Breast epithelium (tissue), 4 donors: ENCODE data around the gene RTN4. TPM values are rescaled to one million over a fixed set of nuclear protein-coding genes. Genes with fewer than 3 reads are reported as not detected.
A peak's percentile ranks its signal among the peaks of the same experiment; 100 is the strongest.

Experiments used
- DNase-seq, 2 donors: peaks; one replicate each; pipeline ENCODE4 v3.0.0-alpha.2; 2019; ENCODE audit warnings: low spot score in 2 of 2
- H3K27ac ChIP-seq, 2 donors: fragments of 200-600 bp; sonication (generic) in 1 of 2; one replicate each; pipeline ENCODE4 v1.5.1; 2016 to 2019; ENCODE audit warnings: mild to moderate bottlenecking in 1 of 2
- H3K27me3 ChIP-seq, 2 donors: fragments of 200-600 bp; sonication (generic) in 1 of 2; one replicate each; pipeline versions ENCODE4 v1.5.1 to v1.6.0; 2017 to 2019; ENCODE audit warnings: control low read depth in 1 of 2, mild to moderate bottlenecking in 1 of 2
- H3K36me3 ChIP-seq: fragments of 200-600 bp; one replicate; pipeline ENCODE4 v1.5.1; 2019
- H3K4me1 ChIP-seq, 2 donors: fragments of 200-600 bp; sonication (generic); one replicate each; pipeline ENCODE4 v1.5.1; 2016 to 2019; ENCODE audit warnings: control low read depth in 1 of 2
- H3K4me3 ChIP-seq, 3 donors: fragments of 200-600 bp; sonication (generic); 1 replicate in 2 of 3; 2 replicates in 1 of 3; pipeline ENCODE4 v1.5.1; 2016 to 2019; ENCODE audit warnings: mild to moderate bottlenecking in 3 of 3, moderate library complexity in 2 of 3
- H3K9me3 ChIP-seq, 2 donors: fragments of 200-600 bp; sonication (generic) in 1 of 2; one replicate each; pipeline ENCODE4 v1.5.1; 2016 to 2019; ENCODE audit warnings: control low read depth in 1 of 2
- CTCF ChIP-seq, 3 donors: fragments of 450-650 bp; IDR thresholded peaks; one replicate each; pipeline ENCODE4 v1.5.1; 2016 to 2017; ENCODE audit warnings: antibody characterized with exemption in 3 of 3, mild to moderate bottlenecking in 3 of 3, moderate library complexity in 3 of 3
- POLR2A ChIP-seq: fragments of 450-650 bp; IDR thresholded peaks from one replicate; pipeline ENCODE4 v1.6.1; 2016; ENCODE audit warnings: antibody characterized with exemption, mild to moderate bottlenecking, moderate library complexity
- POLR2AphosphoS5 ChIP-seq, 3 donors: sonication (generic); formaldehyde crosslinking; IDR thresholded peaks; one replicate each; pipeline ENCODE4 v1.6.1; 2017; ENCODE audit warnings: antibody characterized with exemption in 3 of 3
- intact Hi-C: fragments of 100-400 bp; cut with DNase I; formaldehyde crosslinking; loops from one replicate; pipeline ENCODE4 v1.15.1; 2023; ENCODE audit warnings: low total_unique reads
- total RNA-seq, 3 donors: library from RNA; depleted of rRNA; stranded (reverse); fragments of >200 nt; gene quantifications; one replicate each; pipeline ENCODE4 v1.1.0, GENCODE V29; 2016

RTN4 gene
- total RNA-seq, 3 donors from 2014 or later = 188 to 419 (median 201) TPM

GRCh38 chr2:55045780-55046179 lies 4.5 kb downstream of the RTN4 start:
- H3K27ac ChIP-seq = peak overlapping the region; percentile 68 to 100
- H3K9me3 ChIP-seq = no peaks in the 10 kb centered on the region
- no peaks in the 10 kb centered on the region for H3K27me3 ChIP-seq
- TF ChIP-seq CTCF (IDR thresholded peaks at IDR 0.05) (no peak), POLR2A (no peak), POLR2AphosphoS5 (IDR thresholded peaks at IDR 0.05) (no peak)
- intact Hi-C loops = no loop called here
- H3K36me3 ChIP-seq = no peaks in the 10 kb centered on the region
- peak overlapping the region in 2 of 3 donors; percentile 4 to 88 for H3K4me3 ChIP-seq
- peaks cover 0 to 15% of the 10 kb centered on the region in 2 donors for H3K4me1 ChIP-seq
- no peak for DNase-seq

GRCh38 chr2:55043841-55044240 lies 6.4 kb downstream of the RTN4 start:
- H3K9me3 ChIP-seq = no peaks in the 10 kb centered on the region
- H3K4me1 ChIP-seq = peaks cover 0 to 15% of the 10 kb centered on the region in 2 donors
- H3K27ac ChIP-seq = no peak overlapping the region
- TF ChIP-seq CTCF (IDR thresholded peaks at IDR 0.05) (no peak), POLR2AphosphoS5 (IDR thresholded peaks at IDR 0.05) (no peak), POLR2A (no peak)
- intact Hi-C loops = no loop called here
- H3K27me3 ChIP-seq = no peaks in the 10 kb centered on the region
- H3K4me3 ChIP-seq = no peak overlapping the region
- DNase-seq = no peak
- no peaks in the 10 kb centered on the region for H3K36me3 ChIP-seq

- TF ChIP-seq CTCF (IDR thresholded peaks at IDR 0.05) (no peak), POLR2A (no peak), POLR2AphosphoS5 (IDR thresholded peaks at IDR 0.05) (no peak)
- H3K27me3 ChIP-seq = no peaks in the 10 kb centered on the region
- no peaks in the 10 kb centered on the region for H3K36me3 ChIP-seq
- intact Hi-C loops = no loop called here
- H3K9me3 ChIP-seq = peaks cover 0 to 6% of the 10 kb centered on the region in 2 donors
- H3K4me1 ChIP-seq = no peaks in the 10 kb centered on the region
- DNase-seq = no peak
- no peak overlapping the region for H3K4me3 ChIP-seq
- no peak overlapping the region for H3K27ac ChIP-seq
These were observed 11.8 kb downstream of the RTN4 start for GRCh38 chr2:55038428-55038827.

GRCh38 chr2:55035716-55036115 lies 14.5 kb downstream of the RTN4 start:
- intact Hi-C loops = no loop called here
- H3K27me3 ChIP-seq = no peaks in the 10 kb centered on the region
- H3K9me3 ChIP-seq = peaks cover 0 to 6% of the 10 kb centered on the region in 2 donors
- peaks cover 0 to 5% of the 10 kb centered on the region in 2 donors for H3K4me1 ChIP-seq
- H3K36me3 ChIP-seq = no peaks in the 10 kb centered on the region
- no peak overlapping the region for H3K27ac ChIP-seq
- H3K4me3 ChIP-seq = no peak overlapping the region
- TF ChIP-seq CTCF (IDR thresholded peaks at IDR 0.05) (no peak), POLR2A (no peak), POLR2AphosphoS5 (IDR thresholded peaks at IDR 0.05) (no peak)
- no peak for DNase-seq

- no peak for DNase-seq
- no peak overlapping the region for H3K27ac ChIP-seq
- intact Hi-C loops = no loop called here
- H3K9me3 ChIP-seq = peaks cover 0 to 6% of the 10 kb centered on the region in 2 donors
- TF ChIP-seq CTCF (IDR thresholded peaks at IDR 0.05) = no peak
- no peak for TF ChIP-seq POLR2AphosphoS5 (IDR thresholded peaks at IDR 0.05)
- no peak for TF ChIP-seq POLR2A
- H3K4me3 ChIP-seq = no peak overlapping the region
- H3K4me1 ChIP-seq = peaks cover 0 to 5% of the 10 kb centered on the region in 2 donors
- H3K27me3 ChIP-seq = no peaks in the 10 kb centered on the region
- no peaks in the 10 kb centered on the region for H3K36me3 ChIP-seq
These were observed 16.3 kb downstream of the RTN4 start for GRCh38 chr2:55033921-55034320.
